PC-3 (cell line): ENCODE measurements around the gene CREBBP. TPM values are rescaled to one million over a fixed set of nuclear protein-coding genes. Genes with fewer than 3 reads are reported as not detected.

Experiments
- ATAC-seq: fragments of 200-7000 bp; cut with Tn5 transposase; 2 replicates; pipeline ENCODE4 v1.9.1; 2020; ENCODE audit warnings: mild to moderate bottlenecking, moderate library complexity
- BruUV-seq: library from RNA; stranded (reverse); fragments of 400-500 nt; replicated peaks from 2 replicates; lab custom pipeline; 2021; lab: Mats Ljungman, UMichigan
- CTCF ChIA-PET: fragments of 300-600 bp; sonication (Branson Sonifier 250); formaldehyde crosslinking; loops from one replicate; lab custom pipeline; 2022; ENCODE audit warnings: antibody characterized with exemption; lab: Charles Lee
- POLR2A ChIA-PET: fragments of 300-600 bp; sonication (Branson Sonifier 250); formaldehyde crosslinking; loops from one replicate; lab custom pipeline; 2022; ENCODE audit warnings: antibody characterized with exemption; ENCODE audit not compliant: unreplicated experiment; lab: Charles Lee
- DNase-seq: peaks from one replicate; pipeline ENCODE4 v3.0.0-alpha.2; 2015
- H2AFZ ChIP-seq: fragments of 300-600 bp; sonication (generic); 2 replicates; pipeline ENCODE4 v1.6.0; 2016; ENCODE audit warnings: antibody characterized with exemption, low read length
- H3F3A ChIP-seq: fragments of 300-600 bp; sonication (generic); one replicate; pipeline ENCODE4 v1.6.0; 2017; ENCODE audit warnings: antibody characterized with exemption, low read length, control low read depth, mild to moderate bottlenecking; ENCODE audit not compliant: unreplicated experiment
- H3K27ac ChIP-seq: fragments of 300-600 bp; sonication (generic); 2 replicates; pipeline ENCODE4 v1.5.1; 2016; ENCODE audit warnings: mild to moderate bottlenecking, low read length
- H3K27me3 ChIP-seq: fragments of 300-600 bp; sonication (generic); 2 replicates; pipeline ENCODE4 v1.6.1; 2016; ENCODE audit warnings: low read length, mixed read lengths
- H3K36me3 ChIP-seq: fragments of 300-600 bp; sonication (generic); 2 replicates; pipeline ENCODE4 v1.6.1; 2016; ENCODE audit warnings: low read depth, mixed run types, low read length, mixed read lengths
- H3K4me1 ChIP-seq: fragments of 300-600 bp; sonication (generic); 2 replicates; pipeline ENCODE4 v1.5.1; 2016; ENCODE audit warnings: low read length; ENCODE audit not compliant: insufficient read depth
- H3K4me2 ChIP-seq: fragments of 300-600 bp; sonication (generic); 2 replicates; pipeline ENCODE4 v1.6.0; 2016; ENCODE audit warnings: low read length
- H3K4me3 ChIP-seq: fragments of 300-600 bp; sonication (generic); 2 replicates; pipeline ENCODE4 v1.5.1; 2016; ENCODE audit warnings: mild to moderate bottlenecking, low read length, mixed read lengths
- H3K79me2 ChIP-seq: fragments of 300-600 bp; sonication (generic); 2 replicates; pipeline ENCODE4 v1.6.1; 2017; ENCODE audit warnings: low read length, mixed read lengths
- H3K9ac ChIP-seq: fragments of 300-600 bp; sonication (generic); 2 replicates; pipeline ENCODE4 v1.6.0; 2016; ENCODE audit warnings: mild to moderate bottlenecking, low read length
- H3K9me2 ChIP-seq: fragments of 300-600 bp; sonication (generic); replicated peaks from 2 replicates; pipeline ENCODE4 v1.6.1; 2016; ENCODE audit warnings: mixed run types, low read length, mixed read lengths
- H3K9me3 ChIP-seq: fragments of 300-600 bp; sonication (generic); 2 replicates; pipeline ENCODE4 v1.6.1; 2016; ENCODE audit warnings: low read length, mixed read lengths
- H4K20me1 ChIP-seq: fragments of 300-600 bp; sonication (generic); 2 replicates; pipeline ENCODE4 v1.6.1; 2016; ENCODE audit warnings: low read length, mixed read lengths
- EZH2 ChIP-seq: fragments of 300-600 bp; sonication (generic); IDR thresholded peaks from one replicate; pipeline ENCODE4 v1.6.1; 2017; ENCODE audit warnings: antibody characterized with exemption, mild to moderate bottlenecking, low read length; ENCODE audit not compliant: unreplicated experiment
- EZH2phosphoT487 ChIP-seq: fragments of 300-600 bp; sonication (generic); IDR thresholded peaks from 2 replicates; pipeline ENCODE4 v1.6.1; 2018; ENCODE audit warnings: mild to moderate bottlenecking, antibody characterized with exemption, low read length, borderline replicate concordance
- intact Hi-C: fragments of 100-400 bp; cut with micrococcal nuclease; formaldehyde crosslinking; loops from 2 replicates; pipeline ENCODE4 v1.9.0; 2023
- total RNA-seq: library from RNA; depleted of rRNA; stranded (reverse); fragments of >200 nt; gene quantifications from 2 replicates; pipeline ENCODE4 v1.2.3, GENCODE V29; 2014
- TF ChIP-seq, protein P1 (sequence below): fragments of 300-600 bp; sonication (generic); conservative IDR thresholded peaks from 2 replicates; pipeline ENCODE4 v1.5.1; 2017; ENCODE audit warnings: antibody characterized with exemption, low read depth, mild to moderate bottlenecking, low read length

Gene CREBBP
- total RNA-seq, 1 experiment from 2014 or later, result 21.9 TPM

DNA sequence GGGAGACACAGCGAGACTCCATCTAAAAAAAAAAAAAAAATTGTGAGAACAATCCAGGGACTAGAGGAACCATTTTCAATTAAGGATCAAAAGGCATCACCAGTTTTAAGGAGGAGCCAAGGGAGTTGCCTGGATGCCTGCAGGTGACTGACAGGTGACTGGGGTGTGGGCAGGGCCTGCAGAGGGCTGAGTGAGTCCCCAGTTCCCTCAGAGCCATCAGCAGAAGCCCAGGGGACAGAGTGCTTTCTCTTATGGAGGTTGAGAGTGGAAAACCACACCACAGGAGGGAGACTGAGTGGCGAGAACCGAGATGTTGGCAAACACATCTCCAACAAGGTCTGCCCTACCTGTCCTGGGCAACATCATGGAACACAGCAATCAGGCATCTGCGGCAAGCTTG lies 27.1 kb upstream of the CREBBP start:
- Histone ChIP-seq H3K27ac (no peak overlapping the region), H3F3A (no peaks in the 10 kb centered on the region), H3K9me2 (no peaks in the 10 kb centered on the region), H3K36me3 (no peaks in the 10 kb centered on the region), H3K79me2 (no peaks in the 10 kb centered on the region), H3K9ac (no peak overlapping the region), H3K9me3 (no peaks in the 10 kb centered on the region), H4K20me1 (no peaks in the 10 kb centered on the region), H2AFZ (no peak overlapping the region), H3K4me3 (no peak overlapping the region), H3K4me2 (no peak overlapping the region), H3K4me1 (no peaks in the 10 kb centered on the region), H3K27me3 (no peaks in the 10 kb centered on the region)
- intact Hi-C loops, result no loop called here
- no TSS peak for BruUV-seq
- ChIA-PET CTCF (no interaction called here), POLR2A (no interaction called here)
- no peak for DNase-seq
- TF ChIP-seq EZH2phosphoT487, result no peak
- TF ChIP-seq, protein P1, sequence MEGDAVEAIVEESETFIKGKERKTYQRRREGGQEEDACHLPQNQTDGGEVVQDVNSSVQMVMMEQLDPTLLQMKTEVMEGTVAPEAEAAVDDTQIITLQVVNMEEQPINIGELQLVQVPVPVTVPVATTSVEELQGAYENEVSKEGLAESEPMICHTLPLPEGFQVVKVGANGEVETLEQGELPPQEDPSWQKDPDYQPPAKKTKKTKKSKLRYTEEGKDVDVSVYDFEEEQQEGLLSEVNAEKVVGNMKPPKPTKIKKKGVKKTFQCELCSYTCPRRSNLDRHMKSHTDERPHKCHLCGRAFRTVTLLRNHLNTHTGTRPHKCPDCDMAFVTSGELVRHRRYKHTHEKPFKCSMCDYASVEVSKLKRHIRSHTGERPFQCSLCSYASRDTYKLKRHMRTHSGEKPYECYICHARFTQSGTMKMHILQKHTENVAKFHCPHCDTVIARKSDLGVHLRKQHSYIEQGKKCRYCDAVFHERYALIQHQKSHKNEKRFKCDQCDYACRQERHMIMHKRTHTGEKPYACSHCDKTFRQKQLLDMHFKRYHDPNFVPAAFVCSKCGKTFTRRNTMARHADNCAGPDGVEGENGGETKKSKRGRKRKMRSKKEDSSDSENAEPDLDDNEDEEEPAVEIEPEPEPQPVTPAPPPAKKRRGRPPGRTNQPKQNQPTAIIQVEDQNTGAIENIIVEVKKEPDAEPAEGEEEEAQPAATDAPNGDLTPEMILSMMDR, result no peak
- TF ChIP-seq EZH2, result no peak
- no peak for ATAC-seq

DNA sequence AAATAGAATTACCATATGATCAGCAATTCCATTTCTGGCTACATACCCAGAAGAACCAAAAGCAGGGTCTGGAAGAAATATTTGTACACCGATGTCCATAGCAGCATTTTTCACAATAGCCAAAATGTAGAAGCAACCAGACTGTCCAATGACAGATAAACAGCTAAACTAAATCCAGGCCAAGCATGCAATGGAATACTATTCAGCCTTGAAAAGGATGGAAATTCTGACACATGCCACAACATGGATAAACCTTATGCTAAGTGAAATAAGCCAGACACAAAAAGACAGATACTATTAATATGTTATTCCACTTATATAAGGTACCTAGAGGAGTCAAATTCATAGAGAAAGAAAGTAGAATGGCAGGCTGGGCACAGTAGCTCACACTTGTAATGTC lies 25.9 kb upstream of the CREBBP start:
- Histone ChIP-seq H3F3A (no peaks in the 10 kb centered on the region), H3K27me3 (no peaks in the 10 kb centered on the region), H3K27ac (no peak overlapping the region), H3K4me2 (no peak overlapping the region), H4K20me1 (no peaks in the 10 kb centered on the region), H3K4me3 (no peak overlapping the region), H3K4me1 (no peaks in the 10 kb centered on the region), H3K79me2 (no peaks in the 10 kb centered on the region), H2AFZ (no peak overlapping the region), H3K9ac (no peak overlapping the region), H3K36me3 (no peaks in the 10 kb centered on the region), H3K9me2 (no peaks in the 10 kb centered on the region), H3K9me3 (no peaks in the 10 kb centered on the region)
- no peak for TF ChIP-seq EZH2phosphoT487
- no peak for TF ChIP-seq EZH2
- TF ChIP-seq, protein P1, result no peak
- ATAC-seq (no peak), DNase-seq (no peak)
- POLR2A ChIA-PET, result no interaction called here
- intact Hi-C loops, result no loop called here
- CTCF ChIA-PET, result no interaction called here
- BruUV-seq, result no TSS peak

DNA sequence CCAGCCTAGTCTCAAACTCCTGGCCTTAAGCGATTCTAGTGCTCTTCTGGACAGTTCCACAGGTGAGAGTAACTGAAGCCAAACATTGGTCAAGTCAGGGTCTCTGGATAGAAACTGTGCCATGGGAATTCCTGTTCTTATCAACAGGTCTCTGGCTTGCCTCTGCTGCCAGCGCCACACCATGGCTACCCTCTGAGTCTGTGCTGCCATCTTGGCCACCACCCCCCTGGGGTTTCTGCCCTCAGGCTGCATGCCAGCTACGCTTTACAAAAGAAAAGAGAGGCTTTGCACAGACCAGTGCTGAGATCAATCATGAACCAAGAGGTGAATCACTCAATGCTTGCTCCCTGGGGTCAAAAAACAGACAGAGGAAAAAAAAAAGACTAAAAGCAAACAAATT lies 24.4 kb upstream of the CREBBP start:
- ATAC-seq, result no peak
- TF ChIP-seq EZH2 (no peak), EZH2phosphoT487 (no peak)
- TF ChIP-seq, protein P1, result no peak
- Histone ChIP-seq H4K20me1 (no peaks in the 10 kb centered on the region), H3K4me2 (no peak overlapping the region), H3K36me3 (no peaks in the 10 kb centered on the region), H3K4me1 (no peaks in the 10 kb centered on the region), H3K79me2 (no peaks in the 10 kb centered on the region), H2AFZ (no peak overlapping the region), H3K27me3 (no peaks in the 10 kb centered on the region), H3F3A (no peaks in the 10 kb centered on the region), H3K9ac (no peak overlapping the region), H3K4me3 (no peak overlapping the region), H3K9me2 (no peaks in the 10 kb centered on the region), H3K9me3 (no peaks in the 10 kb centered on the region), H3K27ac (no peak overlapping the region)
- DNase-seq, result no peak
- intact Hi-C loops, result no loop called here
- no TSS peak for BruUV-seq
- ChIA-PET CTCF (no interaction called here), POLR2A (no interaction called here)
